Activated CD4-positive, CD25-positive, alpha-beta regulatory T cell treated with anti-CD3 and anti-CD28 coated beads, Interleukin-2, amount 50 U/mL, for 16 hours (primary cell): ENCODE results near the gene SOAT2.
A peak's percentile ranks its signal among the peaks of the same experiment; 100 is the strongest.

Experiments used
- DNase-seq: peaks from one replicate; pipeline ENCODE4 v3.0.0-alpha.2; 2020; ENCODE audit warnings: low read depth, low spot score

SOAT2 gene, protein sequence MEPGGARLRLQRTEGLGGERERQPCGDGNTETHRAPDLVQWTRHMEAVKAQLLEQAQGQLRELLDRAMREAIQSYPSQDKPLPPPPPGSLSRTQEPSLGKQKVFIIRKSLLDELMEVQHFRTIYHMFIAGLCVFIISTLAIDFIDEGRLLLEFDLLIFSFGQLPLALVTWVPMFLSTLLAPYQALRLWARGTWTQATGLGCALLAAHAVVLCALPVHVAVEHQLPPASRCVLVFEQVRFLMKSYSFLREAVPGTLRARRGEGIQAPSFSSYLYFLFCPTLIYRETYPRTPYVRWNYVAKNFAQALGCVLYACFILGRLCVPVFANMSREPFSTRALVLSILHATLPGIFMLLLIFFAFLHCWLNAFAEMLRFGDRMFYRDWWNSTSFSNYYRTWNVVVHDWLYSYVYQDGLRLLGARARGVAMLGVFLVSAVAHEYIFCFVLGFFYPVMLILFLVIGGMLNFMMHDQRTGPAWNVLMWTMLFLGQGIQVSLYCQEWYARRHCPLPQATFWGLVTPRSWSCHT

DNA sequence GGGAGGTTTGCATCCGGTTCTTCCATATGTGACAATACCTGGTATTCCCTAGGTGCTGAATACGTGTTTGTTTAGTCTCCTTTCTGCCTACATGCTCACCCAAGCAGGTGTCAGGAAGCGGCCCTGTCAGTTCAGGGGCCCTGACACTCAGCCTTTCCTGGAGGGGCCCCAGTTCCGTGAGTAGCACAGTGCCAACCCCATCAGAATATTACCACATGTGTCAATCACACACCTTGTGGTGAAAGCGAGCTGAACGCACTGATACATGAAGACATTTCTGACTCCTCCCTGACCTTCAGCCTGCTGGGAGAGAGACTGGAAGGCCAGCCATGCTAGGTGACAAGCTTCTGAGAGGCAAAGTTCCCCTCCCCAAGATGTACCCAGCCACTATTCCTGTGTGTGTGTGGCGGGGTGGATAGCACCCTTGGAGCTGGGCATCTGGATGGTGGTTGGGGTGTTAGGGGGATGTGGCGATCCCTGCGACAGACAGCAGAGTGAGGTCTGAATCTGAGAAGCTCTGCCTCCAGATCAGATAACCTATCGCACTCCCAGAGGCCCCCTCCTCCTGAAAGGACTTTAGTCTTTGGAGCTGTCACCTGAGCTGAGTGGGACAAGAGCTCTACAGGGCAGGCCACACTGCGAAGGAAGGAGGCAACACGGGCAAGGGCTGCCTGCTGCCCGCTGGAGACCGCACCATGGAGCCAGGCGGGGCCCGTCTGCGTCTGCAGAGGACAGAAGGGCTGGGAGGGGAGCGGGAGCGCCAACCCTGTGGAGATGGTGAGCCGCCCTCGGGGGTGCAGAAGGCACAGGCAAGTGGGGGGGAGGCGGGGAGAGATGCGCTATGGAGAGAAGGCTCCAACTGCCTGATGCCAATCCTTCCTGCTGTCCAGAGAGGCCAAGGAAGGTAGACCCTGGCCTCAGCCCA lies at the start of gene SOAT2:
Gene SOAT2 (plus strand): TSS at position 604 of the 925 bp plus-strand sequence. CDS start 92 bp downstream, at position 696.
- DNase-seq: no peak

DNA sequence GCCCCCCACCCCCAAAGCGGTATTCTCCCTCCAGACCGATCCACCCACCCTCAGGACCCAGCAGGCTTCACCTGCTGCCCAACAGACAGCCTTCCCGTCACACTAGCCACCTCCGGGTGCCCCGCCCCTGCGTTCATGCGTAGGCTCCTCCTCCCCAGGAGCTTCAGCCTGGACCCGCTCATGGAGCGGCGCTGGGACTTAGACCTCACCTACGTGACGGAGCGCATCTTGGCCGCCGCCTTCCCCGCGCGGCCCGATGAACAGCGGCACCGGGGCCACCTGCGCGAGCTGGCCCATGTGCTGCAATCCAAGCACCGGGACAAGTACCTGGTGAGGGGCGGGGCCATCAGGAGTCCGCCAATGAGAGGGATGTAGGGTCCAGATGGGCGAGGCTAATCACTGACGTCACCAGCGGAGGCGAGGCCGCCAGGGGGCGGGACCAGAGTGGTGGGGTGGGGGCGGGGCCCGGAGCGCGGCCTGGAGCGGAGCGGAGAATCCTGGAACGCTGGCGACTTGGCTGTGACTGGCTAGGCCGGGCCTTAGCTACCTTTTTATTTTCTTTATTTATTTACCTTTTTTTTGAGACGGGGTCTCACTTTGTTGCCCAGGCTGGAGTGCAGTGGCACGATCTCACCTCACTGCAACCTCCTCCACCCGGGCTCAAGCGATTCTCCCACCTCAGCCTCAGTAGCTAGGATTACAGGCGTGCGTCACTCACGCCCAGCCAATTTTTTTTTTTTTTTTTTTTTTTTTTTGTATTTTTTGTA lies 49.0 kb upstream of the SOAT2 start:
- DNase-seq: peak; percentile 85

DNA sequence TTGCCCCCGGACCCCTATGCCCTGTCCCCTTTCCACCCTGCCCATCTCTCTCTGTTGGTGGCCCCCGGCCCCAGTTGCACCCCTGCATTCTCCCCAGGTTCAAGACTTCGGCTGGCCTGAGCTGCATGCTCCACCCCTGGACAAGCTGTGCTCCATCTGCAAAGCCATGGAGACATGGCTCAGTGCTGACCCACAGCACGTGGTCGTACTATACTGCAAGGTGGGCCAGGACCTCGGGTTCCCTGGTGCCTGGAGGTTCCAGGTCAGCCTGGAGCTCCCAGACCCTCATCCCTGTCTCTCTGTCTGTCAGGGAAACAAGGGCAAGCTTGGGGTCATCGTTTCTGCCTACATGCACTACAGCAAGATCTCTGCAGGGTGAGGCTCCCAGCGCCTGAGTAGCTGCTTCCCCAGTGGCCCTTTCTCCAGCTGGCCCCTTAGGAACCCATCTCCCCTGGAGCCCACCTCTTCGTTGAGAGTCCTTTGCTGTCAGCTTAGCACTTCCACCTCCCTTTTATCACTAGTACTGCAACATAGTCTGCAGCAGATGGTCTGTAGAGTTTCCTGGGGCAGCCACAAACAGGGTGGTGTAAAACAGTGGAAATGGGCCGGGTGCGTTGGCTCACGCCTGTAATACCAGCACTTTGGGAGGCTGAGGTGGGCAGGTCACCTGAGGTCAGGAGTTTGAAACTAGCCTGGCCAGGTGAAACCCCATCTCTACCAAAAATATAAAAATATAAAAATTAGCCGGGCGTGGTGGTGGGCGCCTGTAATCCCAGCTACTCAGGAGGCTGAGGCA lies 47.6 kb upstream of the SOAT2 start:
- no peak for DNase-seq

DNA sequence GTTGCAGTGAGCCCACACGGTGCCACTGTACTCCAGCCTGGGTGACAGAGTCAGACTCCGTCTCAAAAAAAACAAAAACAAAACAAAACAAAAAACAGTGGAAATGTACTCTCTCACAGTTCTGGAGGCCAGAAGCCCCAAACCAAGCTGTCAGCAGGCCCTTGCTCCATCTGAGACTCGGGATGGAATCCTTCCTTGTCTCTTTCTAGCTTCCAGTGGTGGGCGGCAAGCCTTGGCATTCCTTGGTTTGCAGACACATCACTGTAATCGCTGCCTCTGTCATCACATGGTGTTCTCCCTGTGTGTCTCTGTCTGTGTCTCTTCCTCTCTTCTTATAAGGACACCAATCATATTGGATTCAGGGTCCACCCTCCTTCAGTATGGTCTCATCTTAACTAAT lies 47.0 kb upstream of the SOAT2 start:
- DNase-seq: no peak

DNA sequence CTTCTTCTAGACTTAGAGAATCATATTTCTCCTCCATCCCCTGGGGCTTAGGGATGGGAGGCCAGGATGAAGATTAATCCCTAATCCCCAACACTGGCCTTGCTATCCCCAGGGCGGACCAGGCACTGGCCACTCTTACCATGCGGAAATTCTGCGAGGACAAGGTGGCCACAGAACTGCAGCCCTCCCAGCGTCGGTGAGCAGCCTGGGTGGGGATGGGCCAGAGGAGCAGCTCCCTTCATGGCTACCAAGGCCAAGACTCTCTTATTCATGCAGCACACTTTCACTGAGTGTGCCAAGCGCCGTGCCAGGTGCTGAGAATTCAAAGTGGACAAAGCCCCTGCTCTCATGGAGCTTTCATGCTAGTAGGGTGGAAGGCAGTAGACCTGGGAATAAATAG lies 46.4 kb upstream of the SOAT2 start:
- no peak for DNase-seq

DNA sequence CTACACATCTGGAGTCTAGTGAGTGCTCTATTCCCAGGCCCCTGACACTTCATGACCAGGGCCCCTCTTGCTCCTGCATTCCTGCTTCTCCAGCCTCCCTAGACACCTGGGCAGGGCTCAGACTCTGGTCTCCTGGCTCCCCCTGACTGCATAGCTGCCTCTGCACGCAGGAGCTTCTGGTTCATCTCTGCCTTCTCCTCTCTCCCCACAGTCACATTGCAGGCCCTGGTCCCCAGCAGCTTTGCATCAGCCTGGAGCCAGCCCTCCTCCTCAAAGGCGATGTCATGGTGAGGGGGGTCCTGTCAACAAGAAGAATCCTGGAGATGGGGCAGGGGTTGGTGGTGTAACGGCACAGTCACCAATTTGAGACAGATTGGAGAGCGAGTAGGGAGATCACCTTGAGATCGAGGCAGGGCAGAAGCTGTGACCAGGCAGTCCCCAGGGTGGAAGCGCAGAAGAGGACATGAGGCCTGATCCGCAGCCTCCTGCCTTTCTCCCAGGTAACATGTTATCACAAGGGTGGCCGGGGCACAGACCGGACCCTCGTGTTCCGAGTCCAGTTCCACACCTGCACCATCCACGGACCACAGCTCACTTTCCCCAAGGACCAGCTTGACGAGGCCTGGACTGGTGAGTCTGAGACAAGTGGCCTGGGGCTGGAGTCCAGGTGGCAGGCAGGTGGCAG lies 45.3 kb upstream of the SOAT2 start:
- DNase-seq: no peak

DNA sequence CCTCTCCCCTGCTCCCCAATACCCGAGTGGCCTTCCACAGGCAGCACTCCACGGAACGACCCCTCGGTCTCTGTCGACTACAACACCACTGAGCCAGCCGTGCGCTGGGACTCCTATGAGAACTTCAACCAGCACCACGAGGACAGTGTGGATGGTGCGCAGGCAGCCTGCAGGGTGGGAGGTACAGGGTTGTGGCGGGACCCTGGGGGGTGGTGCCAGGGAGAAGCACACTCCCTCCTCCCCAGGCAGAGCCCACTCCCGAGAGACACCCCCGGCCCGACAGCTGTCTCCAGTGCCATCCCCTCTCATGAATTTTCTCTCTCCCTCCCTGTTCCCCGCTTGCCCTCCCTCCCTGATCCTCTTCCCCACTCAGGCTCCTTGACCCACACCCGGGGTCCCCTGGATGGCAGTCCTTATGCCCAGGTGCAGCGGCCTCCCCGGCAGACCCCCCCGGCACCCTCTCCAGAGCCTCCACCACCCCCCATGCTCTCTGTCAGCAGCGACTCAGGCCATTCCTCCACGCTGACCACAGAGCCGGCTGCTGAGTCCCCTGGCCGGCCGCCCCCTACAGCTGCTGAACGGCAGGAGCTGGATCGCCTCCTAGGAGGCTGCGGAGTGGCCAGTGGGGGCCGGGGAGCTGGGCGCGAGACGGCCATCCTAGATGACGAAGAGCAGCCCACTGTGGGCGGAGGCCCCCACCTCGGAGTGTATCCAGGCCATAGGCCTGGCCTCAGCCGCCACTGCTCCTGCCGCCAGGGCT lies 44.4 kb upstream of the SOAT2 start:
- no peak for DNase-seq

DNA sequence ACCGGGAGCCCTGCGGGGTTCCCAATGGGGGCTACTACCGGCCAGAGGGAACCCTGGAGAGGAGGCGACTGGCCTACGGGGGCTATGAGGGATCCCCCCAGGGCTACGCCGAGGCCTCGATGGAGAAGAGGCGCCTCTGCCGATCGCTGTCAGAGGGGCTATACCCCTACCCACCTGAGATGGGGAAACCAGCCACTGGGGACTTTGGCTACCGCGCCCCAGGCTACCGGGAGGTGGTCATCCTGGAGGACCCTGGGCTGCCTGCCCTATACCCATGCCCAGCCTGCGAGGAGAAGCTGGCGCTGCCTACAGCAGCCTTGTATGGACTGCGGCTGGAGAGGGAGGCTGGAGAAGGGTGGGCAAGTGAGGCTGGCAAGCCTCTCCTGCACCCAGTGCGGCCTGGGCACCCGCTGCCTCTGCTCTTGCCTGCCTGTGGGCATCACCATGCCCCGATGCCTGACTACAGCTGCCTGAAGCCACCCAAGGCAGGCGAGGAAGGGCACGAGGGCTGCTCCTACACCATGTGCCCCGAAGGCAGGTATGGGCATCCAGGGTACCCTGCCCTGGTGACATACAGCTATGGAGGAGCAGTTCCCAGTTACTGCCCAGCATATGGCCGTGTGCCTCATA lies 43.7 kb upstream of the SOAT2 start:
- no peak for DNase-seq

DNA sequence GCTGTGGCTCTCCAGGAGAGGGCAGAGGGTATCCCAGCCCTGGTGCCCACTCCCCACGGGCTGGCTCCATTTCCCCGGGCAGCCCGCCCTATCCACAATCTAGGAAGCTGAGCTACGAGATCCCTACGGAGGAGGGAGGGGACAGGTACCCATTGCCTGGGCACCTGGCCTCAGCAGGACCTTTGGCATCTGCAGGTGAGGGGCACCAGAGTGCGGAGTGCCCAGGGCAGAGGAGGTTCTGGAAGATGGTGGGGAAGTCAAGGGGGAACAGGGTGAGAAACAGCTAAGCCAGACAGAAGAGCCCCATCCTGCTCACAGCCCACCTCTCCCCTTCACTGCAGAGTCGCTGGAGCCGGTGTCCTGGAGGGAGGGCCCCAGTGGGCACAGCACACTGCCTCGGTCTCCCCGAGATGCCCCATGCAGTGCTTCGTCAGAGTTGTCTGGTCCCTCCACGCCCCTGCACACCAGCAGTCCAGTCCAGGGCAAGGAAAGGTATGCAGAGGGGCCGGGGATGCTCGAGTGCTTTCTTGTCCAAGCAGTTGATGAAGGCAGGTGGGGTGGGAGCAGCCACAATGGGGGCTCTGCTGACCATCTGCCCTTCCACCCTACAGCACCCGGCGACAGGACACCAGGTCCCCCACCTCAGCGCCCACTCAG lies 43.1 kb upstream of the SOAT2 start:
- no peak for DNase-seq

DNA sequence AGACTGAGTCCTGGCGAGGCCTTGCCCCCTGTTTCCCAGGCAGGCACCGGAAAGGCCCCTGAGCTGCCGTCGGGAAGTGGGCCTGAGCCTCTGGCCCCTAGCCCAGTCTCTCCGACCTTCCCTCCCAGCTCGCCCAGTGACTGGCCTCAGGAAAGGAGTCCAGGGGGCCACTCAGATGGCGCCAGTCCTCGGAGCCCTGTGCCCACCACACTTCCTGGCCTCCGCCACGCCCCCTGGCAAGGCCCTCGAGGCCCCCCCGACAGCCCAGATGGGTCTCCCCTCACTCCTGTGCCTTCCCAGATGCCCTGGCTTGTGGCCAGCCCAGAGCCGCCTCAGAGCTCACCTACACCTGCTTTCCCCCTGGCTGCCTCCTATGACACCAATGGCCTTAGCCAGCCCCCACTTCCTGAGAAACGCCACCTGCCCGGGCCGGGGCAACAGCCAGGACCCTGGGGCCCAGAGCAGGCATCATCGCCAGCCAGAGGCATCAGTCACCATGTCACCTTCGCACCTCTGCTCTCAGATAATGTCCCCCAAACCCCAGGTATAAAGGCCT lies 42.5 kb upstream of the SOAT2 start:
- DNase-seq: no peak

DNA sequence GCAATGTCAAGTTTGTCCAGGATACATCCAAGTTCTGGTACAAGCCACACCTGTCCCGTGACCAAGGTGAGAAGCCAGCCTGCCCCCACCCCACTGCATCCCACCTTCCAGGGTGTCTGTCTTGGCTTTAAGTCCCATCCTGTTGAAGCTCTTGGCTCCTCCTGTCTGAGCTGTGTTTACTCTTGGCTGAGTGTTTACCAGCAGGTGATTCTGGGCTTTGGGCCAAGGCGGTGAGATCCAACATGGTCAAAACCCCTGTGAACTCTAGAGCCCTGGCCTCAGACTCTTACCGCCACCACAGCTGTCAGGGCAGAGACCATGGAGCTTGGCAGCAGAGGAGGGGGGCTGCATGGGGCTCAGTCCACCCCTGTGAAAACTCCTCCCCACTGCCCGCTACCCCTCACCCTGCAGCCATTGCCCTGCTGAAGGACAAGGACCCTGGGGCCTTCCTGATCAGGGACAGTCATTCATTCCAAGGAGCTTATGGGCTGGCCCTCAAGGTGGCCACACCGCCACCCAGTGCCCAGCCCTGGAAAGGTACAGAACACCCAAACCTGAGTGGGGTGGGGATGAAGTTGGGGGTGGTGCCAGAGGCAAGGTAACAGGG lies 41.8 kb upstream of the SOAT2 start:
- no peak for DNase-seq

DNA sequence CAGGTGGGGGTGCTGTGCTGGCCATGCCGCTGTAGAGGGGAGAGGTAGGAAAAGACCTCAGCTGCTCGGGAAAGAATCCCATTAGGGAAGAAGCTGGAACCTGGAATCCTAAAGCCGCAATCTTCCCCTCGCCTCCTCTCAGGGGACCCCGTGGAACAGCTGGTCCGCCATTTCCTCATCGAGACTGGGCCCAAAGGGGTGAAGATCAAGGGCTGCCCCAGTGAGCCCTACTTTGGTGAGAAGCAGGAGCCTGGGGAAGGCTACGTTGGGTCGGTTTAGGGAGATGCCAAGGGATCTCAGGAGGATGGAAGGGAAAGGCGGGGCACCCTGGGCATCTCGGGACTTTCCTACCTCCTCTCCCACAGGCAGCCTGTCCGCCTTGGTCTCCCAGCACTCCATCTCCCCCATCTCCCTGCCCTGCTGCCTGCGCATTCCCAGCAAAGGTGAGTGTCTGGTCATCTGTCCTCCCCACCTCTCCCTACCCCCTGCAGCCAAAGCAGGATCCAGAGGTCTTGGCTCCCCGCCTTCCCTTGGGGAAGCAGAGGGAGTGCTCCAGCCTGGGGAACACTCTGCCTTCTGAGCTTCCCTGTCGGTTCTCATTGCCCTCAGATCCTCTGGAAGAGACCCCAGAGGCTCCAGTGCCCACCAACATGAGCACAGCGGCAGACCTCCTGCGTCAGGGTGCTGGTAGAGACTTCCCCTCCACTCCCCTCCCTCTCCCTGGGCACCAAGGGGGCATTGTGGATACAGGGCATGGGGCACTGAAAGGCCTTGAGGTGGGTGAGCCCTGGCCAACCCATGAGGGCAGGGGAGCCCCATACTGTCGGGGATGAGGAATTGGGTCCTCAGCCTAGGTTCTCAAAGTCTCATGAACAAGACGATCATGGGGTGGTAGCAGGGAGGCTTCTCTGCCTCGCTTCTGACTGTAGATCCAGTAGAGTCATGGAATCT lies 41.0 kb upstream of the SOAT2 start:
- DNase-seq: no peak

DNA sequence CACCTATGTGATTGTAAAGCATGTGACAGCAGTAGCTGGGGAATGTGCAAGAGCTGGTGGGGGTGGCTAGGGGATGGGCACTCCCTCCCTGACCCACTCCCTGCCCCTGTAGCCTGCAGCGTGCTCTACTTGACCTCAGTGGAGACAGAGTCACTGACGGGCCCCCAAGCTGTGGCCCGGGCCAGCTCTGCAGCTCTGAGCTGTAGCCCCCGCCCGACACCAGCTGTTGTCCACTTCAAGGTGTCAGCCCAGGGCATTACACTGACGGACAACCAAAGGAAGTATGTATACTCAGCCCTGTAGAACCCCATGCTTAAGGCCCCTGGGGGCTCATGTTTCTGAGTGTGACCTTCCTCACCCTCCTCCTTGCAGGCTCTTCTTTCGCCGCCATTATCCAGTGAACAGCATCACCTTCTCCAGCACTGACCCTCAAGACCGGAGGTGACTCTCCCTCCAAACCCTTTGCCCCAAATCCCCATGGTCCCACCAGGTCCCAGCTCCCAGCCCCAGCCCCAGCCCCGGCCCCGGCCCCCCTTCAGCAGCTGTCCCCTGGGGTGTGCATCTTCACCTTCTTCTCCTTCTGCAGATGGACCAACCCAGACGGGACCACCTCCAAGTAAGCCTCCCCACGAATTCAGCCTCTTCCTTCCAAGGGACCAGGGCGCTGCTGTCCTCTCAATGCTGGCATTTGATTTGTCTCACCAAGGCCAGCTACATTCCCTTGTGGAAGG lies 40.1 kb upstream of the SOAT2 start:
- no peak for DNase-seq

DNA sequence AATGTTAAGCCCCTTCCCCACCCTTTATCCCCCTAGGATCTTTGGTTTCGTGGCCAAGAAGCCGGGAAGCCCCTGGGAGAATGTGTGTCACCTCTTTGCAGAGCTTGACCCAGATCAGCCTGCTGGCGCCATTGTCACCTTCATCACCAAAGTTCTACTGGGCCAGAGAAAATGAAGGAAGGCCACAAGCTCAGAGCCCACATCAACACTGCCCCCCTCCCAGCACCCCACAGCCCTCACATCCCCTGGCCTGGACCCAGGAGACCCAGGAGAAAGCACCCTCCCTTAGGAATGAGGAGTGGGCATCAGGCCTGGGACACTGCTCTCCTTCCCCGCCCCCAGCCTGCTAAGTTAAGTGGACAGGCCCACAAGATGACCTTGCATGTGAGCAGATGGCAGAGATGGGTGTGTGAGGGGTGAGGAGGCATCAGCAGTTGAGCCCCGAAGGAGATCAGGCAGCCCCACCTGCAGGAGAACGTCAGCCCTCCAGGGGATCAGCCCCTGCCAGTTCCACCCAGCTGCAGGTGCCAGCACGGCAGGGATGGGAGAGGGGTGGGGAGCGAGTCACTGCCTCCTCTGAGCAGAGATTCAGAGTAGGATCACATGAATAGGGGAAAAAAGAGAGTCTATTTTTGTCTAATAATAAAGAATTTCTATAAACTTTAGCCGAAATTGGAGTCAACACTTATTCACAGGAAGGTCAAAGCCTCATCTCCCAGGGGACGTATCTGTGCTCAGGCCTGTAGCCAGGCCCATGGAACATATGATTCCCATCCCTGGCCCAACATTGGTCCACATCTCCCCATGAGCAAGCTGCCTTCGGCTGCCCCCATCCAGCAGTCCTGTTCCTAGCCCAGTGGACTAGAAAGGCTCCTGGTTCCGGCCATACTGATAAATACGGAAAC lies 39.3 kb upstream of the SOAT2 start:
- DNase-seq: no peak
